Measurements from ENCODE around the gene PAX6.

Gene PAX6

GRCh38 chr11:31810779-31811647 lies at the start of gene PAX6:
PAX6 (minus strand) TSS chr11:31811322; CDS start chr11:31806411, 4,911 bp downstream.
- TF ChIP-seq GATA2 (IDR thresholded peaks at IDR 0.05; ENCODE audit: low read depth, low read length) (no peak), GATA3 (IDR thresholded peaks at IDR 0.05; ENCODE audit: low read depth, low read length) (no peak)

- TF ChIP-seq GATA2 (IDR thresholded peaks at IDR 0.05; ENCODE audit: low read depth, low read length), result no peak
- no peak for TF ChIP-seq GATA3 (IDR thresholded peaks at IDR 0.05; ENCODE audit: low read depth, low read length)
These were observed 49.3 kb upstream of the PAX6 start for GRCh38 chr11:31860391-31860790.

- no peak for TF ChIP-seq GATA3 (IDR thresholded peaks at IDR 0.05; ENCODE audit: low read depth, low read length)
- TF ChIP-seq GATA2 (IDR thresholded peaks at IDR 0.05; ENCODE audit: low read depth, low read length), result no peak
These were observed 45.1 kb upstream of the PAX6 start for GRCh38 chr11:31856248-31856647.

- TF ChIP-seq GATA2 (IDR thresholded peaks at IDR 0.05; ENCODE audit: low read depth, low read length) (no peak), GATA3 (IDR thresholded peaks at IDR 0.05; ENCODE audit: low read depth, low read length) (no peak)
These were observed 44.3 kb upstream of the PAX6 start for GRCh38 chr11:31855466-31855865.

GRCh38 chr11:31850365-31850764 lies 39.2 kb upstream of the PAX6 start:
- no peak for TF ChIP-seq GATA3 (IDR thresholded peaks at IDR 0.05; ENCODE audit: low read depth, low read length)
- no peak for TF ChIP-seq GATA2 (IDR thresholded peaks at IDR 0.05; ENCODE audit: low read depth, low read length)

- TF ChIP-seq GATA2 (IDR thresholded peaks at IDR 0.05; ENCODE audit: low read depth, low read length) (no peak), GATA3 (IDR thresholded peaks at IDR 0.05; ENCODE audit: low read depth, low read length) (no peak)
These were observed 36.6 kb upstream of the PAX6 start for GRCh38 chr11:31847761-31848160.

- TF ChIP-seq GATA3 (IDR thresholded peaks at IDR 0.05; ENCODE audit: low read depth, low read length) (no peak), GATA2 (IDR thresholded peaks at IDR 0.05; ENCODE audit: low read depth, low read length) (no peak)
These were observed 34.2 kb upstream of the PAX6 start for GRCh38 chr11:31845331-31845730.

GRCh38 chr11:31844351-31844750 lies 33.2 kb upstream of the PAX6 start:
- no peak for TF ChIP-seq GATA3 (IDR thresholded peaks at IDR 0.05; ENCODE audit: low read depth, low read length)
- TF ChIP-seq GATA2 (IDR thresholded peaks at IDR 0.05; ENCODE audit: low read depth, low read length), result no peak

- TF ChIP-seq GATA2 (IDR thresholded peaks at IDR 0.05; ENCODE audit: low read depth, low read length) (no peak), GATA3 (IDR thresholded peaks at IDR 0.05; ENCODE audit: low read depth, low read length) (no peak)
These were observed 30.3 kb upstream of the PAX6 start for GRCh38 chr11:31841435-31841834.

- no peak for TF ChIP-seq GATA3 (IDR thresholded peaks at IDR 0.05; ENCODE audit: low read depth, low read length)
- TF ChIP-seq GATA2 (IDR thresholded peaks at IDR 0.05; ENCODE audit: low read depth, low read length), result no peak
These were observed 23.1 kb upstream of the PAX6 start for GRCh38 chr11:31834237-31834636.

GRCh38 chr11:31830406-31830805 lies 19.3 kb upstream of the PAX6 start:
- TF ChIP-seq GATA2 (IDR thresholded peaks at IDR 0.05; ENCODE audit: low read depth, low read length) (no peak), GATA3 (IDR thresholded peaks at IDR 0.05; ENCODE audit: low read depth, low read length) (no peak)

GRCh38 chr11:31828217-31828616 lies 17.1 kb upstream of the PAX6 start:
- TF ChIP-seq GATA3 (IDR thresholded peaks at IDR 0.05; ENCODE audit: low read depth, low read length), result no peak
- no peak for TF ChIP-seq GATA2 (IDR thresholded peaks at IDR 0.05; ENCODE audit: low read depth, low read length)

GRCh38 chr11:31827455-31828206 lies 16.5 kb upstream of the PAX6 start:
- TF ChIP-seq GATA3 (IDR thresholded peaks at IDR 0.05; ENCODE audit: low read depth, low read length), result no peak
- no peak for TF ChIP-seq GATA2 (IDR thresholded peaks at IDR 0.05; ENCODE audit: low read depth, low read length)

GRCh38 chr11:31826536-31827438 lies 15.7 kb upstream of the PAX6 start:
- TF ChIP-seq GATA3 (IDR thresholded peaks at IDR 0.05; ENCODE audit: low read depth, low read length), result no peak
- TF ChIP-seq GATA2 (IDR thresholded peaks at IDR 0.05; ENCODE audit: low read depth, low read length), result no peak
